Body of pancreas (tissue), 4 donors: Measurements from ENCODE around the gene BANP.

ENCODE experiments used
- CTCF ChIP-seq, 7 experiments: fragments of 450-650 bp in 4 of 7; fragments of 200-600 bp in 3 of 7; sonication (generic) in 3 of 7; IDR thresholded peaks; one replicate each; pipeline ENCODE4 v1.5.1; 2016 to 2019; ENCODE audit warnings: antibody characterized with exemption in 7 of 7
- POLR2A ChIP-seq, 3 donors: fragments of 450-650 bp; IDR thresholded peaks; one replicate each; pipeline ENCODE4 v1.6.1; 2016; ENCODE audit warnings: antibody characterized with exemption in 3 of 3, mild to moderate bottlenecking in 2 of 3

- TF ChIP-seq CTCF (IDR thresholded peaks at IDR 0.05) (no peak), POLR2A (IDR thresholded peaks at IDR 0.05) (no peak)
Measured at GRCh38 chr16:88103581-88104188, 152.5 kb downstream of the BANP start.
